OCI-M2 (cell line): ENCODE results near the gene SLC39A2.
"Not testable (repeated sequence)": the region's sequence is repeated elsewhere in the genome, so short reads cannot be mapped to it uniquely, and the experiment has no call there.

Source experiments
- DNase-seq: peaks from one replicate; lab custom pipeline; 2025; ENCODE audit not compliant: unreplicated experiment; lab: John Stamatoyannopoulos, UW

The SLC39A2 gene

GRCh38 chr14:20996521-20996920 lies 2.6 kb upstream of the SLC39A2 start:
- no peak for DNase-seq

GRCh38 chr14:20997115-20997514 lies 2.0 kb upstream of the SLC39A2 start:
- DNase-seq: no peak

GRCh38 chr14:20997564-20997963 lies 1.5 kb upstream of the SLC39A2 start:
- no peak for DNase-seq

- no peak for DNase-seq
Measured at GRCh38 chr14:20998139-20998538, 954 bp upstream of the SLC39A2 start.

GRCh38 chr14:20999591-20999990 lies 498 bp downstream of the SLC39A2 start:
- no peak for DNase-seq

GRCh38 chr14:21001218-21001617 lies 2.1 kb downstream of the SLC39A2 start:
- DNase-seq: no peak

GRCh38 chr14:21003788-21004346 lies 4.8 kb downstream of the SLC39A2 start:
- DNase-seq: no peak

GRCh38 chr14:21009721-21010120 lies 10.6 kb downstream of the SLC39A2 start:
- not testable (repeated sequence) for DNase-seq

- DNase-seq: no peak
Measured at GRCh38 chr14:21011136-21011535, 12.0 kb downstream of the SLC39A2 start.

- DNase-seq: peak; percentile 91
Measured at GRCh38 chr14:21014761-21015190, 15.7 kb downstream of the SLC39A2 start.

GRCh38 chr14:21015312-21015711 lies 16.2 kb downstream of the SLC39A2 start:
- DNase-seq: no peak

- no peak for DNase-seq
Measured at GRCh38 chr14:21016413-21017190, 17.5 kb downstream of the SLC39A2 start.

- no peak for DNase-seq
Measured at GRCh38 chr14:21017528-21018245, 18.6 kb downstream of the SLC39A2 start.

GRCh38 chr14:21018286-21018685 lies 19.2 kb downstream of the SLC39A2 start:
- DNase-seq: no peak

GRCh38 chr14:21018781-21019180 lies 19.7 kb downstream of the SLC39A2 start:
- DNase-seq: no peak

- no peak for DNase-seq
Measured at GRCh38 chr14:21019366-21019765, 20.3 kb downstream of the SLC39A2 start.

GRCh38 chr14:21020977-21021545 lies 22.0 kb downstream of the SLC39A2 start:
- no peak for DNase-seq

GRCh38 chr14:21022686-21023085 lies 23.6 kb downstream of the SLC39A2 start:
- no peak for DNase-seq

- no peak for DNase-seq
Measured at GRCh38 chr14:21023174-21023573, 24.1 kb downstream of the SLC39A2 start.

GRCh38 chr14:21023817-21024584 lies 24.9 kb downstream of the SLC39A2 start:
- no peak for DNase-seq
